HG03280 (cell line): ENCODE measurements around the gene GALNT16.

Experiments used
- ATAC-seq: cut with Tn5 transposase; IDR thresholded peaks from one replicate; pipeline ENCODE4 v1.9.1; 2021; ENCODE audit warnings: mild to moderate bottlenecking, moderate library complexity; ENCODE audit not compliant: unreplicated experiment

The GALNT16 gene

DNA sequence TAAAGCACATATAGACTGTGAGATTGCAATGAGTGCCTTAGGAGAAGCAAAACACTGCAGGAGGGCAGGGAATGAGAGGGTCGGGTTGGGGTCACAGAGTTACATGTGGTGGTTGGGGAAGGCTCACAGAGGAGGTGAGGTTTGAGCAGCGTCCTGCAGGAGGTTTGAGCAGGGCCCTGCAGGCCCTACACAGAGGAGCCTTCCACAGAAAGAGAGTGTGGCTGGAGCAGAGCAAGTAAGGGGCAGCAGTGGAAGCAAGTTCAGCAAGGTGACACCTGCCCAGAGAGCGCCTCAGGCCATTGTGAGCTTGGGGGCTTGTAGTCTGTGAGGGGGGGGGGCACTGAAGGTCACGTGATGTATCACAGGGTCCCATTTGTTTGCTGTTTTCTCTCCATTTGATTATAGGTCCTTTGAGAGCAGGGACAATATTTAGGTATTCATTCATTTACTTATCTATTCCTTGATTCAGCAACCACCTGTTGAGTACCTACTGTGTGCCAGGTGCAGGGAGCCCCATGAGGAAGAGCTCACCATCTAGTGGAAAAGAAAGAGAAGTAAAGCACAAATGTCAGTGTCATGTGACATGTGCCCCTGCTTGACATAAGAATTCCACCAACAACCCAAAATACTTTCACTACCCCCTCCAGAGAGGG lies 56.6 kb downstream of the GALNT16 start:
- ATAC-seq = no peak

DNA sequence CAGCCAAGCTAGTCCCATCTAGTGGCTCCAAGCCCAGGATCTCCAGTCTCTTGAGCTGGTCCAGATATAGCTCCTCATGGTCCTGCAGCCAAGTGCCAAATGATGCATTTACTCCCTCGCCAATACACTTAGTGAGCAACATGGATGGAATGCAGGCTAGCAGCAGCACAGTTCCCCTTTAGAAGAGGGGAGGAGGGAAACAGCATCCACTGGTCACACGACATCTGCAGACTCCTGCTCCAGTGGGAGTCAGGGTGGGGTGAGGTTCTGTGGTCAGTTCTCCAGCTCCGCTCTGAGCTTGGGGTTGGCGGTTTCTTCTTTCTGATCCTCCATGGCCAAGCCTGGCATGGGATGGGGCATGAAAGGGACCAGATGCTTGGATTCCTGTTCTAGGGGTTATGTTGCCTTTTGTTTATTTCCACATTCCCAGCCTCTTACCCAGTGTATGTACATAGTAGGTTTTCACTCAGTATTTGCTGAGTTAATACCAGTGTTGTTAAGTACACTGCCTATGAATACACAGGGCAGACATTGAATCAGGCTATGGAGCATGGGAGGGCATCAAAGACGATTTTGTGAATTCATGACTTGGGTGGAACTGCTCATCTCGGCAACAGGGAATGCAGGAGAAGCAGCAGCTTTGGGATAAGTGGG lies 57.3 kb downstream of the GALNT16 start:
- no peak for ATAC-seq

DNA sequence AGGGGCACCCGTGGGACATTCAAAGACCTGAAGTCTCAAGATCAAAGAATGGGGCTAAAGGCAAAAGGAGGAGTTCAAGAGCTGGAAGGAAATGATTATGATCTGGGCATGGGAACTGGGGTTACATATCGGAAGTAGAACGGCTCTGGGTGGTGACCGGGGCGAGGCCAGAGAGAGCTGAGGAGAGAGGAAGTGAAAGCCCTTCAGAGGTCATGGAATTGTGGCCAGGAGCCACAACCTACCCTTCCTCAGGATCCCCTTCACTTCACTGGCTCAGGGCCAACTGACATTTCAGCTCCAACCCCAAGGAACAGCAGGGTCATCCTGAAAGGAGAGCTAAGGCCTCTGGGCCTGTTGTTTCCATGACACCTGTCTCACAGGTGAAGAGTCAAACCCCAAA lies 57.8 kb downstream of the GALNT16 start:
- ATAC-seq = no peak

GRCh38 chr14:69318241-69318640 lies 58.3 kb downstream of the GALNT16 start:
- no peak for ATAC-seq

GRCh38 chr14:69318901-69319475 lies 59.0 kb downstream of the GALNT16 start:
- no peak for ATAC-seq

GRCh38 chr14:69319911-69320310 lies 60.0 kb downstream of the GALNT16 start:
- no peak for ATAC-seq

GRCh38 chr14:69320581-69321365 lies 60.8 kb downstream of the GALNT16 start:
- ATAC-seq = no peak

DNA sequence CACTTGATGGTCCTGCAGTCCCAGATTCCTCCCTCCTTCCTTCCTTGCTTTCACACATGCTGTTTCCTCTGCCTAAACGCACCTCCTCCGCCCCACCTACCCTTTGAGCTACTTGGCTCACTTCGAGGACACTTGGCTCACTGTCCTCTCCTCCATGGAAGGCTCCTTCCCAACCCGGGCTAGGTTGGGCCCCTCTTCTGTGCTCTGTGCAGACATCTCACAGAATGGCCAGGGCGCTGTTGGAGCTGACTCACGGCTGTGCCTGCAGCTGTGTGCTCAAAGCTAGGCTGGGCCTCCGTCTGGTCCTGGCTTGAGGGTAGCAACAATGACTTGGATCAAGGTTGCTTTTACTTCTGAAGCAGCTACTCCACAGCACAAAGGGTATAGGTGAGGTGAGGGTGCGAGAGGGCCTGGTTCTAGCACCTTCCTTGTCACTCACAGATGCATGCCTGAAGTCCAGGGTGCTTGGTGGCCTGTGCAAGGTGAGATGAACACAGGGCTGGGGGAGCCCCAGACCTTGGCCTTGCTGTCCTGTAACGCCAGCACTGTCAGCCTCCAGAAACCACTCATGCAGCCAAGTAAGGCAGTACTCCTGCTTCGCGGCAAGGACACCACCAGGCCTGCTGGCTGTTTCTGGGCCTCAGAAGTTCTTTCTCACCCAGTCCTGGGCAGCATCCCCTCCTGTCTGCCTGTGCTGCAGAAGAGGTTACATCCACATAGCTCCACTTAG lies 61.8 kb downstream of the GALNT16 start:
- no peak for ATAC-seq

DNA sequence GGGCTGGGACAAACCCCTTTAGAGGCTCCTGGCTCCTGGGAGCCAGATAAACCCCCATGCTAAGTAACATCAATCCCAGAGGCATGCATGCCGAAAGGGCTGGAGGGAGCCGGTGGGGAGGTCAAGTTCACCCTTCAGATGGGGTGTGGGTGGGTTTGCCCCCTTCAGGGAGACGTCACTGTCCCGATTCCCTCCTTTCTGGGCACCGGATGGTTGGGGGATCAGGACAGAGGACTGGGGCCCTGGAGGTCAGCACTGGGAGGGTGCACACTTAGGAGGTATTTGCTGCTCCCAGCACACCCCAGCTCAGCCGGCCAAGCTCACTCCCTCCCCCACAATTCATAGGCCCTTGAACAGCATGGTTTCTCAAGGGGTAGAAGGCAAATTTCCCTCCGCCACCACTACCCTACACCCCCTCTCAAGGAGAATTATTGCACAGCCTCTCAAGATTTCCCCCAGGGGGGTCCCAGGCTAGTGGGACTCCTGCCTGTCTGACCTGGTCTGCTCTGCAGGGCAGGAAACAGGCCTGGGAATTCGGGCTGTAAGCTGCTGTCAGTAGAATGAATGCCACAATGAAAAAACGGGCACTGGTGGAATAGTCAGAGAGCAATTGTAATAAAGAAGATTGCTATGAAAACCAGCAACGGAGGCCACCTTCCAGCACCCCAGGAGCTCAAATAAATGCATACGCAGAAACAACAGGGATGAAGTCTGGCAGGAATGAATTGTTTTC lies 63.5 kb downstream of the GALNT16 start:
- no peak for ATAC-seq

GRCh38 chr14:69323999-69324282 lies 64.0 kb downstream of the GALNT16 start:
- no peak for ATAC-seq

DNA sequence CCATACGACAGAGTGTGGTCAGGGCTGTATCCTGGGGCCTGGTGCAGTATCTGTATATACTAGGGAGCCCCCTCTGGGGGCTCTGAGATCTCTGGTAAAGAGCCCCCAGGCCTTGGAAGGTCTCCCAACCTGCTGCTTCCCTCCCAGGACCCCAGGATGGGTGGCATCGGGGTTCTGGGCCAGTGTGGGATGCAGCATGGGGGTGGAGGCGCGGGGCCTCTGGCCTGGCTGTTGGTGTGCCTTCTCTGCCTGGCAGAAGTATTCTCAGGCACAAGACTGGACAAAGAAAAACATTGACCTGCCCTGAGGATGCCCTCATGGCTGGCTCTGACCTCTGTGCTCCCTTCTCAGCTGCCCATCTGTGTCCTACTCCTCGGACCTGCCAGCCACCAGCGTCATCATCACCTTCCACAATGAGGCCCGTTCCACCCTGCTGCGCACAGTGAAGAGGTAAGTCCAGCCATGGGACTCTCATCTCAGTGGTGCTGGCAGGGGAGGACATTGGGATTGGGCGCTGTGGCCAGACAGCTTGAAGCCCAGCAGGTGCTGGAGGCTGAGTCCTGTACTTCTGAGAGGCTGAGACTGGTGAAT lies 64.5 kb downstream of the GALNT16 start:
- no peak for ATAC-seq

GRCh38 chr14:69325086-69325485 lies 65.1 kb downstream of the GALNT16 start:
- ATAC-seq = no peak

DNA sequence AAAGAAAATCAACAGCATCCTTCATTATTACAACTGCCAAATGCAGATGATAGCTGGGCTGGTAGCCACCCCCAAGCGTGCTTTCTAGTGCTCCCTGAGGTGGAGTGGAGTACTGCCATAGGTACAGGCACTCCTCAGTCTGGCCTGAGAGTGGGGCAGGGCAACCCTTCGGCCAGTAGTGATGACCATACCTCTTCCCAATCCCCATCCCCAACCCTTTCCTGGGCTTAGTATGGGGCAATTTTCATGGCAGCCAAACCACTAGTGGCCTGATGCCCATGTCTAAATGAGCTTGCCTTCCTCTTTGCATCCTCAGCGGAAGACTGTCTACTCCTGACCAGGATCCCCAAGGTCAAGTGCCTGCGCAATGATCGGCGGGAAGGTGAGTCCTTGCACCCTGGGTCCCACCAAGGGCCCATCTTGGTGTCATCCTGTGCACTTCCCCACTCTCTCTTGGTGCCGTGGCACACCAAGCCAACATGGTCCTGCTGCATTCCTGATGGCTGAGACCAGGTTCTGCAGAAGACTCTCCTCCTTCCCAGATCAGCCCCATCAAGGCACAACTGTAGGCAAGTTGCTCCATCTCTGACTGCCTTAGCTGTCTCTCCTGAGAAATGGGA lies 65.8 kb downstream of the GALNT16 start:
- ATAC-seq = peak; percentile 57

DNA sequence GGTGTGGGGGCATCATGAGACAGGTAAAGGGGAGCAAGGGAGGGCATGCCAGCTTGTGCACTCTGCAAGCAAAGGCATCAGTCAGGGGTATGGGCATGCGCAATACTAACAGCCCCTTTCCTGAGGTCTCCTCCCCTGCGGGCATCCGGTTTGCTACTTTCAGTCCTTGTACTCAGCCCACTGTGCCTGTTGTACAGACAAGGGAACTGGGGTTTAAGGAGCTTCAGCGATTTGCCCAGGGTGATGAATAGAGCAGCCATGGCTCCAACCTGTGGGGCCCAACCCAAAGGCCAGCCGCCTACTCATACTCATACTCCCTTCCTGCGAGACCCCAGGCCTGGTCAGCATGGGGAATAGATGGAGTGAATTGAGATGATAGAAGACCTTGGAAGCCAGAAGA lies 66.7 kb downstream of the GALNT16 start:
- no peak for ATAC-seq

GRCh38 chr14:69327507-69327906 lies 67.5 kb downstream of the GALNT16 start:
- no peak for ATAC-seq

GRCh38 chr14:69328317-69328716 lies 68.4 kb downstream of the GALNT16 start:
- no peak for ATAC-seq

DNA sequence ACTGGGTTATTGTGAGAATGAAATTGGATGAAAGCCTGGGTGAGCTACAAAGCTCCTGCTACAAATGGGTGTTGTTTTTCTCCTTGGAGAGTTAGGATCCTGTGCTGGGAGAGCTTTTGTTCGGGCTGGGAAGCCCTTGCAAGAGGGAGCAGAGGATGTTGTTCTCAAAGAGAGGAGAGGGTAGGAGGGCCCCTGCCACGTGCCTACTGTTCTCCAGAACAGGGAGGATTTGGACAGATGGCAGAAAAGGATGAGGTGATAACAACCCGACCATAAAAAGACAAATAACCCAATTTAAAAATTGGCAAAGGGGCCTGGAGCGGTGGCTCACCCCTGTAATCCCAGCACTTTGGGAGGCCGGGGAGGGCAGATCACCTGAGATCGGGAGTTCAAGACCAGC lies 68.8 kb downstream of the GALNT16 start:
- ATAC-seq = no peak

- no peak for ATAC-seq
Measured at GRCh38 chr14:69331206-69331605, 71.2 kb downstream of the GALNT16 start.

DNA sequence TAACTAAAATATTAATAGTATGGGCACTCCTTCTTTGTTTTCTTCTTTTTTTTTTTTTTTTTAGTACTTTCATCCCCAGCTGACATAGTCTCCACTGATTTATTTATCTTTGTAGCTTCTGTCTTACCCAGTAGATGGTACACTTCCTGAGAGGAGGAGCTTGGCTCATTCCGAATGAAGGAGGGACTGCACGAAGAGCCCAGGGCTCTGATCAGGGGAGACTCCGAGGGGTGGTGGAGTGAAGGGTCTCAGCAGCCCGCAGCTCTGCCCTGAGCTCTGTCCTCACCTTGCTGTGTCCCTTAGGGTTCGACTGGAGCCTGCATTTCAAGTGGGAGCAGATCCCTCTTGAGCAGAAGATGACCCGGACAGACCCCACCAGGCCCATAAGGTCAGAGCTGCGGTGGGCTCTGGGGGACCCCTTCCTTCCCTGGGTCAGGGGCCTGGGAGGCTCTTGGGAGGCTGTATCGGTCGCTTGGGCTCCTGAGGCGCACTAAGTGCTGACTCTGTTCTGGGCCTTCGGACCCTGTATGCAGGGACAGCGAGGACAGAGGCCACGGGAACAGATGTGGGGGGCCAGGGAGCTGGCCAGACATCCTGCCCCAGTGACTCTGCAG lies 72.9 kb downstream of the GALNT16 start:
- ATAC-seq = no peak
